CD4-positive, alpha-beta T cell treated with Interleukin-17A for 4 hours (primary cell): ENCODE measurements around the gene LRRC59.
"Not testable (repeated sequence)": the region's sequence is repeated elsewhere in the genome, so short reads cannot be mapped to it uniquely, and the experiment has no call there.

Experiments used
- DNase-seq: peaks from one replicate; pipeline ENCODE4 v3.0.0-alpha.2; 2020; ENCODE audit warnings: mixed read lengths

Gene LRRC59

GRCh38 chr17:50424246-50424995, 27.1 kb upstream of the LRRC59 start:
- no peak for DNase-seq

GRCh38 chr17:50423553-50424159, 26.3 kb upstream of the LRRC59 start:
- no peak for DNase-seq

- DNase-seq = no peak
Measured at GRCh38 chr17:50422738-50423137, 25.4 kb upstream of the LRRC59 start.

- DNase-seq = peak; percentile 8
Measured at GRCh38 chr17:50421308-50422051, 24.2 kb upstream of the LRRC59 start.

GRCh38 chr17:50420419-50421112, 23.2 kb upstream of the LRRC59 start:
- DNase-seq = no peak

GRCh38 chr17:50419577-50419976, 22.3 kb upstream of the LRRC59 start:
- not testable (repeated sequence) for DNase-seq

GRCh38 chr17:50414808-50415207, 17.5 kb upstream of the LRRC59 start:
- no peak for DNase-seq

- no peak for DNase-seq
Measured at GRCh38 chr17:50412188-50412732, 14.9 kb upstream of the LRRC59 start.

- no peak for DNase-seq
Measured at GRCh38 chr17:50407921-50408320, 10.6 kb upstream of the LRRC59 start.

GRCh38 chr17:50406578-50406977, 9.3 kb upstream of the LRRC59 start:
- DNase-seq = no peak

DNA sequence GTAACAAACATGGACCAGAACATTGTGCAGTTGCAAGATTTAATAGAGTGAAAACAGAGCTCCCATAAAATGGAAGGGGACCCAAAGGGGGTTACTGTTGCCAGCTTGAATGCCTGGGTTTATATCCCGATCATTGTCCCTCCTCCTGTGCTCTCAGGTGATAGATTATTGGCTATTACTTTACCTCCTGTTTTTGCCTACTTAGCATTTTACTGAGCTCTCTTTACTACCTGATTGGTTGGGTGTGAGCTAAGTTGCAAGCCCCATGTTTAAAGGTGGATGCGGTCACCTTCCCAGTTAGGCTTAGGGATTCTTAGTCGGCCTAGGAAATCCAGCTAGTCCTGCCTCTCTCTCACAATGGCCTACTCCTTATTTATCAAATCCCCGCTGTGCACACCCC, 8.0 kb upstream of the LRRC59 start:
- not testable (repeated sequence) for DNase-seq

GRCh38 chr17:50399591-50399990, 2.3 kb upstream of the LRRC59 start:
- DNase-seq = not testable (repeated sequence)

- not testable (repeated sequence) for DNase-seq
Measured at GRCh38 chr17:50398672-50399071, 1.3 kb upstream of the LRRC59 start.

- no peak for DNase-seq
Measured at GRCh38 chr17:50397919-50398285, 579 bp upstream of the LRRC59 start.

DNA sequence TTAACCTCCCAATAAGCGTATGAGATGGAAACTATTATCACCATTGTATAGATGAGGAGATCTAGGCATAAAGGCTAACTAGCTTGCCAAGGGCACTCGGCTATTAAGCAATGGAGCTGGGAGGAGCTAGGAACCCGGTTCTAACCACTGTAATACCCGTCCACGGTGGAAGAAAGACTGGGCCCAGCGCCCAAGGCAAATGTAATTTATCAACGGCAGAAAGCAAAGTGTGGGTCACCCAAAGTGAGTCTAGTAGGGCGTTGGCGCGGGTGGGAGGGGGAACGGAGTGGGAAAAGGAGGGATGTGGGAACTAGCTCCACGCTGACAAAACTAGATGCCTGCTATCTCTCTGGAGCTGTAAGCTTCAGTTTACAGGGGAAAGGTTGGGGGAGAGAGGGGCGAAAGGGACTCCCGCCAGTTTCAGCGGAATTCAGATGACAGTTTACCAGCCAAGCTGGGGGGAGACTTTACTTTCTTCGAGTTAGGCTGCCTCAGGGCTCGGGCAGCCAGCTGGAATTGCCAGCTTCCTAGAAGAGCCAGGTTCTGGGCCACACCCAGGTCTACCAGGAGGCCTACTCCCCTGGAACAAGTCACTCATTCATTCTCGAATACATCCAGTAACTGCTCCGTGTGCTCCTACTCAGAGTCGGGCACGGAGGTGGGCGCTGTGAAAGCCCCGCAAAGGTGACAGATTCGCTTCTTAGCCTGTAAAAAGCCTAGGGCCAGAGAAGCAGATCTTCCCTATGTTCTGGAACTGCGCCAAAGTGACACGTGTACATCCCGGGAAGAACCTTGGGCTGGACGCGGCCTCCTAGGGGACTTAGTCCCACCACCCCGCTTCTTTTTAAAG, 837 bp downstream of the LRRC59 start:
- no peak for DNase-seq

DNA sequence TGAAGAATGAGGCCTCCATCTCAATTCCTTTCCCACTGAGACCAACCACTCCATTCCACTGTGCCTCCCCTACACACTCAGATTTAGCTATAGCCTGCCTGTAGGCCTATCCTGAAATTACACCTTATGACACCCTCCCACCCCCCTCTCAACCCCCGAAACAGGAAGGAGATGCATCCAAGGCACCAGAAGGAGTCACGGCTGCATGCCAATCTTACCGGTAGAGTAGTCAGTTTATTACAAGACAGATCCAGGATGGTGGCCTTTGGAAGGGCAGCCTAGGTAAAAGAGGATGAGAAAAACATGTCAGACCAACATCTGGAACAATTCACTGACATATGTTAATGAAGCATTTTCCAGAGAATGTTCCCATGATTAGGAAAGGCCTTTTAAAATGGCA, 2.6 kb downstream of the LRRC59 start:
- no peak for DNase-seq

DNA sequence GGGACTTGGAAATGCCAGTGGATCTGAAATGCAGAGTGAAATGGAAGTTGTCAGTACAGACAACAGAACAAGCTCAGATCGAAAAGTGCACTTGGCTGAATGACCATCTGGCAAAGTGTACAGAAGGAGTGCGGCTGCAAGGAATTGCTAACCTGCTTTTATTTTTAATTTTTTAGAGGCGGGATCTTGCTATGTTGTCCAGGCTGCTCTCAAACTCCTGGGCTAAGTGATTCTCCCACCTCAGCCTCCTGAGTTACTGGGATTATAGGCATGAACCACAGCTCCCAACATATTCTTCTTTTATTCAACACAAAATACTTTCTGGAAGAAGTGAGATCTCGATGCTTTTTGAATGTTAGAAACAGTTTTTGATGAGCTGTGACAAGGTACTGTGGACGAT, 3.6 kb downstream of the LRRC59 start:
- no peak for DNase-seq

DNA sequence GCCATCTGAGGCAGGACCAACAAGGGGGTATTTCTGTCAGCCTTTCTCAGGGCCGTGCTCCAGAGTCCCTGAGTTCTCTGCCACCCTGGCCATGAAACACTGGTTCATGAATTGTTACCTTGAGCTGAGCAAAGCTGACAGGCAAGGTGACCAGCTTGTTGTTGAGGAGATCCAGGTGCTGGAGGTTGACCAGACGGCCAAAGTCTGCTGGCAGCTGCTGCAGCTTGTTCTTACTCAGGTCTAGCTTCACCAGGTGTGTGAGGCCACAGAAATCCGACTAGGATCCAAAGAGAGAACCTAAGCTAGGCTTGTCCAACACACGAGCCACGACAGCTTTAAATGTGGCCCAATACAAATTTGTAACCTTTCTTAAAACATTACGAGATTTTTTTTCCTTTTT, 4.7 kb downstream of the LRRC59 start:
- no peak for DNase-seq

GRCh38 chr17:50389534-50389933, 7.8 kb downstream of the LRRC59 start:
- no peak for DNase-seq

GRCh38 chr17:50388728-50389127, 8.6 kb downstream of the LRRC59 start:
- no peak for DNase-seq

- DNase-seq = no peak
Measured at GRCh38 chr17:50386510-50386909, 10.8 kb downstream of the LRRC59 start.

DNA sequence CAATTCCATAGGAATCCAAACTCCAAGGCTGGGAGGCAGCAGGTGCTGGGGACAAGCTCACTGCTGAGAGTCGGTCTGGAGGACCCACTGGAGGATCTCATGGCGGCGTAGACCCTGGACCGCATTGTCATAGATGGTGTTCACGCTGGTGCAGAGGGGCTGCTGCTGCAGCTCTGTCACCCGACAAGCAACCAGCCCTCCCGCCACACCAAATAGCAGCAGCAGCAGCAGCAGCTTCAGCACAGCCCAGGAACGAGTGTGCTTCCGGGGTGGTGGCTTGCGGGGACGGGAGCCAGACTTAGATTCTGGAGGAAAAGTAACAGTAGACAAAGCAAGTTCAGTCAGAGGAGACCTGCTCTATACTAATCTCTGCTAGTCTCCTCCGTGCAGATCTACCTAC, 14.4 kb downstream of the LRRC59 start:
- no peak for DNase-seq
